SK-N-SH treated with all-trans-retinoic acid at 6 μM for 48 hours (cell line): ENCODE data around the gene ARRDC5.

Experiments used
- ATAC-seq: fragments of 200-7000 bp; cut with Tn5 transposase; 3 replicates; pipeline ENCODE4 v1.9.1; 2020; ENCODE audit warnings: mild to moderate bottlenecking, moderate library complexity
- ARNTL ChIP-seq: fragments of 450-650 bp; formaldehyde crosslinking; IDR thresholded peaks from 2 replicates; pipeline ENCODE4 v1.5.0; 2020; ENCODE audit warnings: low read depth, mild to moderate bottlenecking, moderate library complexity, borderline replicate concordance
- CSDC2 ChIP-seq: fragments of 250-450 bp; sonication (Bioruptor Pico); IDR thresholded peaks from 2 replicates; pipeline ENCODE4 v1.5.0; 2020; ENCODE audit warnings: mild to moderate bottlenecking, moderate library complexity
- ESRRG ChIP-seq: fragments of 250-450 bp; sonication (Bioruptor Pico); IDR thresholded peaks from 2 replicates; pipeline ENCODE4 v1.6.1; 2021; ENCODE audit warnings: mild to moderate bottlenecking
- ISL1 ChIP-seq: fragments of 250-450 bp; sonication (Bioruptor Pico); IDR thresholded peaks from 2 replicates; pipeline ENCODE4 v2.1.2; 2022; ENCODE audit warnings: mild to moderate bottlenecking, moderate library complexity
- SNAI2 ChIP-seq: fragments of 250-450 bp; sonication (Bioruptor Pico); IDR thresholded peaks from 2 replicates; pipeline ENCODE4 v1.5.0; 2020; ENCODE audit warnings: mild to moderate bottlenecking, moderate library complexity
- TCF4 ChIP-seq: fragments of 250-450 bp; sonication (Bioruptor Pico); IDR thresholded peaks from 2 replicates; pipeline ENCODE4 v1.8.0; 2021; ENCODE audit warnings: mild to moderate bottlenecking, moderate library complexity, borderline replicate concordance
- TOX ChIP-seq: fragments of 250-450 bp; sonication (Bioruptor Pico); IDR thresholded peaks from 2 replicates; pipeline ENCODE4 v1.8.0; 2021; ENCODE audit warnings: mild to moderate bottlenecking, moderate library complexity, borderline replicate concordance
- ZC3H10 ChIP-seq: fragments of 250-450 bp; sonication (Bioruptor Pico); IDR thresholded peaks from 2 replicates; pipeline ENCODE4 v1.5.1; 2021; ENCODE audit warnings: mild to moderate bottlenecking, moderate library complexity
- ZFP30 ChIP-seq: fragments of 450-650 bp; formaldehyde crosslinking; IDR thresholded peaks from 2 replicates; pipeline ENCODE4 v1.5.0; 2022; ENCODE audit warnings: mild to moderate bottlenecking, moderate library complexity
- ZNF565 ChIP-seq: fragments of 450-650 bp; formaldehyde crosslinking; conservative IDR thresholded peaks from 2 replicates; pipeline ENCODE4 v1.5.0; 2020; ENCODE audit warnings: low read depth, mild to moderate bottlenecking, moderate library complexity
- ZNF70 ChIP-seq: fragments of 450-650 bp; formaldehyde crosslinking; IDR thresholded peaks from 2 replicates; pipeline ENCODE4 v1.5.0; 2020; ENCODE audit warnings: mild to moderate bottlenecking, moderate library complexity
- ZNF8 ChIP-seq: fragments of 450-650 bp; formaldehyde crosslinking; IDR thresholded peaks from 2 replicates; pipeline ENCODE4 v1.5.0; 2020; ENCODE audit warnings: mild to moderate bottlenecking, moderate library complexity
- TF ChIP-seq, protein P1 (sequence below): fragments of 250-450 bp; sonication (Bioruptor Pico); IDR thresholded peaks from 2 replicates; pipeline ENCODE4 v1.8.0; 2021; ENCODE audit warnings: low read depth, mild to moderate bottlenecking, moderate library complexity, borderline replicate concordance
- TF ChIP-seq, protein P2 (sequence below): fragments of 250-450 bp; sonication (Bioruptor Pico); IDR thresholded peaks from 2 replicates; pipeline ENCODE4 v1.5.1; 2021; ENCODE audit warnings: mild to moderate bottlenecking, moderate library complexity
- TF ChIP-seq, protein P3 (sequence below): fragments of 250-450 bp; sonication (Bioruptor Pico); IDR thresholded peaks from 2 replicates; pipeline ENCODE4 v1.8.0; 2020; ENCODE audit warnings: mild to moderate bottlenecking, moderate library complexity, borderline replicate concordance
- TF ChIP-seq, protein P4 (sequence below): fragments of 250-450 bp; sonication (Bioruptor Pico); IDR thresholded peaks from 2 replicates; pipeline ENCODE4 v1.5.0; 2020; ENCODE audit warnings: mild to moderate bottlenecking, moderate library complexity
- TF ChIP-seq, protein P5 (sequence below): fragments of 250-450 bp; sonication (Bioruptor Pico); IDR thresholded peaks from 2 replicates; pipeline ENCODE4 v1.5.1; 2020; ENCODE audit warnings: low read depth, mild to moderate bottlenecking, moderate library complexity

Gene ARRDC5

DNA sequence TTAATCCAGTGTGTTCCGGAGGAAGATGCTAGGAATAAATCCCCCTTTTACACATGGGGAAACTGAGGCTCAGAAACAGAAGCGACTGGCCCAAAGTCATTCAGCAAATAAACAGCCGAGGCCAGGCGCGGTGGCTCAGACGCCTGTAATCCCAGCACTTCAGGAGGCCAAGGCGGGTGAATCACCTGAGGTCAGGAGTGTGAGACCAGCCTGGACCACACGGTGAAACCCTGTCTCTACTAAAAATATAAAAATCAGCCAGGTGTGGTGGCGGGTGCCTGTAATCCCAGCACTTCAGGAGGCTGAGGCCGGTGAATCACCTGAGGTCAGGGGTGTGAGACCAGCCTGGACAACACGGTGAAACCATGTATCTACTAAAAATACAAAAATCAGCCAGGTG lies 23.7 kb downstream of the ARRDC5 start (continued):
- TF ChIP-seq, protein P1, sequence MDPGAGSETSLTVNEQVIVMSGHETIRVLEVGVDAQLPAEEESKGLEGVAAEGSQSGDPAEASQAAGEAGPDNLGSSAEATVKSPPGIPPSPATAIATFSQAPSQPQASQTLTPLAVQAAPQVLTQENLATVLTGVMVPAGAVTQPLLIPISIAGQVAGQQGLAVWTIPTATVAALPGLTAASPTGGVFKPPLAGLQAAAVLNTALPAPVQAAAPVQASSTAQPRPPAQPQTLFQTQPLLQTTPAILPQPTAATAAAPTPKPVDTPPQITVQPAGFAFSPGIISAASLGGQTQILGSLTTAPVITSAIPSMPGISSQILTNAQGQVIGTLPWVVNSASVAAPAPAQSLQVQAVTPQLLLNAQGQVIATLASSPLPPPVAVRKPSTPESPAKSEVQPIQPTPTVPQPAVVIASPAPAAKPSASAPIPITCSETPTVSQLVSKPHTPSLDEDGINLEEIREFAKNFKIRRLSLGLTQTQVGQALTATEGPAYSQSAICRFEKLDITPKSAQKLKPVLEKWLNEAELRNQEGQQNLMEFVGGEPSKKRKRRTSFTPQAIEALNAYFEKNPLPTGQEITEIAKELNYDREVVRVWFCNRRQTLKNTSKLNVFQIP (CRISPR knock-in tag): no peak
- TF ChIP-seq ESRRG (CRISPR knock-in tag): no peak
- TF ChIP-seq, protein P2, sequence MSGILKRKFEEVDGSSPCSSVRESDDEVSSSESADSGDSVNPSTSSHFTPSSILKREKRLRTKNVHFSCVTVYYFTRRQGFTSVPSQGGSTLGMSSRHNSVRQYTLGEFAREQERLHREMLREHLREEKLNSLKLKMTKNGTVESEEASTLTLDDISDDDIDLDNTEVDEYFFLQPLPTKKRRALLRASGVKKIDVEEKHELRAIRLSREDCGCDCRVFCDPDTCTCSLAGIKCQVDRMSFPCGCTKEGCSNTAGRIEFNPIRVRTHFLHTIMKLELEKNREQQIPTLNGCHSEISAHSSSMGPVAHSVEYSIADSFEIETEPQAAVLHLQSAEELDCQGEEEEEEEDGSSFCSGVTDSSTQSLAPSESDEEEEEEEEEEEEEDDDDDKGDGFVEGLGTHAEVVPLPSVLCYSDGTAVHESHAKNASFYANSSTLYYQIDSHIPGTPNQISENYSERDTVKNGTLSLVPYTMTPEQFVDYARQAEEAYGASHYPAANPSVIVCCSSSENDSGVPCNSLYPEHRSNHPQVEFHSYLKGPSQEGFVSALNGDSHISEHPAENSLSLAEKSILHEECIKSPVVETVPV (CRISPR knock-in tag): no peak
- TF ChIP-seq ISL1 (CRISPR knock-in tag): no peak

DNA sequence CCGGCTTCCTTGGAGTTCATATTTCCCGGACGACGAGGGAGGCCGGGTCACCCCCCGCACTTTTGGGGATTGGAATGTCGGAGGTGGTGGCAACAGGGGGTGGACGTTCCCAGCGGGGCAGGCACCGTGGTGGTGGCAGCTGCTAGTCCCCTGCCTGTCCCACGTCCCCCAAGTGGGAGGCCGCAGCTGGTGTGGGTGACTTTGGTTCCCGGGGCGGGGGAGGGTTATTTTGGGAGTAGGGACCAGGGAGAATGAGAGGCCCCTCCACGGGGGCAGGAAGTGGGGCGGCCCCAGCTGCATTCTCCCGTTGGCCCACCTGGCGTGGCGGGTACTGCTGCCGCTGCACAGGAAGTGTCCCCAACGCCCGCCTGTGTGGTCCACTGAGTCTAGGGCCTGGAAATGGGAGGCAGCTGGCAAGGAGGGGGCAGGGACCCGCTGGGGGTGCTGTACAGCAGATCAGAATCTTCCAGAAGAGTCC lies 24.2 kb downstream of the ARRDC5 start:
- ATAC-seq: no peak
- no peak for TF ChIP-seq TOX (CRISPR knock-in tag)
- TF ChIP-seq, protein P2 (CRISPR knock-in tag): no peak
- no peak for TF ChIP-seq CSDC2
- no peak for TF ChIP-seq ARNTL (CRISPR knock-in tag)
- TF ChIP-seq, protein P3, sequence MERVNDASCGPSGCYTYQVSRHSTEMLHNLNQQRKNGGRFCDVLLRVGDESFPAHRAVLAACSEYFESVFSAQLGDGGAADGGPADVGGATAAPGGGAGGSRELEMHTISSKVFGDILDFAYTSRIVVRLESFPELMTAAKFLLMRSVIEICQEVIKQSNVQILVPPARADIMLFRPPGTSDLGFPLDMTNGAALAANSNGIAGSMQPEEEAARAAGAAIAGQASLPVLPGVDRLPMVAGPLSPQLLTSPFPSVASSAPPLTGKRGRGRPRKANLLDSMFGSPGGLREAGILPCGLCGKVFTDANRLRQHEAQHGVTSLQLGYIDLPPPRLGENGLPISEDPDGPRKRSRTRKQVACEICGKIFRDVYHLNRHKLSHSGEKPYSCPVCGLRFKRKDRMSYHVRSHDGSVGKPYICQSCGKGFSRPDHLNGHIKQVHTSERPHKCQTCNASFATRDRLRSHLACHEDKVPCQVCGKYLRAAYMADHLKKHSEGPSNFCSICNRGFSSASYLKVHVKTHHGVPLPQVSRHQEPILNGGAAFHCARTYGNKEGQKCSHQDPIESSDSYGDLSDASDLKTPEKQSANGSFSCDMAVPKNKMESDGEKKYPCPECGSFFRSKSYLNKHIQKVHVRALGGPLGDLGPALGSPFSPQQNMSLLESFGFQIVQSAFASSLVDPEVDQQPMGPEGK (CRISPR knock-in tag): no peak
- no peak for TF ChIP-seq SNAI2 (CRISPR knock-in tag)
- no peak for TF ChIP-seq ZNF565 (CRISPR knock-in tag)
- no peak for TF ChIP-seq ZNF8 (CRISPR knock-in tag)
- TF ChIP-seq ZFP30: no peak
- TF ChIP-seq, protein P4, sequence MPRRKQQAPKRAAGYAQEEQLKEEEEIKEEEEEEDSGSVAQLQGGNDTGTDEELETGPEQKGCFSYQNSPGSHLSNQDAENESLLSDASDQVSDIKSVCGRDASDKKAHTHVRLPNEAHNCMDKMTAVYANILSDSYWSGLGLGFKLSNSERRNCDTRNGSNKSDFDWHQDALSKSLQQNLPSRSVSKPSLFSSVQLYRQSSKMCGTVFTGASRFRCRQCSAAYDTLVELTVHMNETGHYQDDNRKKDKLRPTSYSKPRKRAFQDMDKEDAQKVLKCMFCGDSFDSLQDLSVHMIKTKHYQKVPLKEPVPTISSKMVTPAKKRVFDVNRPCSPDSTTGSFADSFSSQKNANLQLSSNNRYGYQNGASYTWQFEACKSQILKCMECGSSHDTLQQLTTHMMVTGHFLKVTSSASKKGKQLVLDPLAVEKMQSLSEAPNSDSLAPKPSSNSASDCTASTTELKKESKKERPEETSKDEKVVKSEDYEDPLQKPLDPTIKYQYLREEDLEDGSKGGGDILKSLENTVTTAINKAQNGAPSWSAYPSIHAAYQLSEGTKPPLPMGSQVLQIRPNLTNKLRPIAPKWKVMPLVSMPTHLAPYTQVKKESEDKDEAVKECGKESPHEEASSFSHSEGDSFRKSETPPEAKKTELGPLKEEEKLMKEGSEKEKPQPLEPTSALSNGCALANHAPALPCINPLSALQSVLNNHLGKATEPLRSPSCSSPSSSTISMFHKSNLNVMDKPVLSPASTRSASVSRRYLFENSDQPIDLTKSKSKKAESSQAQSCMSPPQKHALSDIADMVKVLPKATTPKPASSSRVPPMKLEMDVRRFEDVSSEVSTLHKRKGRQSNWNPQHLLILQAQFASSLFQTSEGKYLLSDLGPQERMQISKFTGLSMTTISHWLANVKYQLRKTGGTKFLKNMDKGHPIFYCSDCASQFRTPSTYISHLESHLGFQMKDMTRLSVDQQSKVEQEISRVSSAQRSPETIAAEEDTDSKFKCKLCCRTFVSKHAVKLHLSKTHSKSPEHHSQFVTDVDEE (CRISPR knock-in tag): no peak
- no peak for TF ChIP-seq ZNF70
- TF ChIP-seq TCF4 (CRISPR knock-in tag): no peak
- TF ChIP-seq, all 23 proteins: peak for 0

DNA sequence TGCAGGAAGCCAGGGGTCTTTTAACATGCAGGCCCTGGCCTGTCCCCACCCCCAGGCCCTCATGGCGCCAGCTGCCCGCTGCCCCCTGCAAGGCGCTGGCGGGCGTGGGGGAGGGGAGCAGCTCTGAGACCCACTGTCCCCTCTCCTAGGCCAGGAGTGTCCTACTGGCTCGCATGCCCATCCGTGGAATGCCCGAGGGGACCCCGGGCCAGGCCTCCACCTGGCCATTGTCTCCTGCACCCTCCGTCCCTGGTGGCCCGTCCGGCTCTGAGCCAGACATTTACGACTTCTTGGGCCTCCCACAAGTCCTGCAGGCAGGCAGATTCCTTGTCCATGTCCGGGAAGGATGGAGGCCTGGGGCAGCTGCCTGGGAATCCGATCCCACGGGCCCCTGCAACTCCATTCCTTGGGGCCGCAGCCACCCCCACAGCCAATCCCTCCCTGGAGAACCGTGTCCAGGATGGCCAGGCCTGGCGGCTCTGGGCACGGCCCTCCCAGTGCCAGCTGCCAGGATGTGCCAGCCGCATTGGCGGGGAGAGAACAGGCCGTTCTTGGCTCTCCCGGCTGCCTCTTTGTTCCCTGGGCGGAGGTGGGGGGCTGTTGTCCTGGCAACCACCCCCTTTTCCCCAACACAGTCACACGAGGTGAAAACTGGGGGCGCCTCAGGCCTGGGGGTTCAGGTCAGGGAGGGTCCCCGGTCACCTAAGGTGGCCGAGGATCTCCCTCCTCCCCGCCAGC lies 24.8 kb downstream of the ARRDC5 start:
- TF ChIP-seq ZC3H10 (CRISPR knock-in tag) (no peak), SNAI2 (CRISPR knock-in tag) (no peak)
- TF ChIP-seq, protein P5, sequence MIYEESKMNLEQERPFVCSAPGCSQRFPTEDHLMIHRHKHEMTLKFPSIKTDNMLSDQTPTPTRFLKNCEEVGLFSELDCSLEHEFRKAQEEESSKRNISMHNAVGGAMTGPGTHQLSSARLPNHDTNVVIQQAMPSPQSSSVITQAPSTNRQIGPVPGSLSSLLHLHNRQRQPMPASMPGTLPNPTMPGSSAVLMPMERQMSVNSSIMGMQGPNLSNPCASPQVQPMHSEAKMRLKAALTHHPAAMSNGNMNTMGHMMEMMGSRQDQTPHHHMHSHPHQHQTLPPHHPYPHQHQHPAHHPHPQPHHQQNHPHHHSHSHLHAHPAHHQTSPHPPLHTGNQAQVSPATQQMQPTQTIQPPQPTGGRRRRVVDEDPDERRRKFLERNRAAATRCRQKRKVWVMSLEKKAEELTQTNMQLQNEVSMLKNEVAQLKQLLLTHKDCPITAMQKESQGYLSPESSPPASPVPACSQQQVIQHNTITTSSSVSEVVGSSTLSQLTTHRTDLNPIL (CRISPR knock-in tag): no peak
- TF ChIP-seq, protein P1 (CRISPR knock-in tag): no peak
- TF ChIP-seq, protein P3 (CRISPR knock-in tag): no peak
- no peak for ATAC-seq
